Amniotic stem cell (primary cell): ENCODE measurements around the gene JAML.
A peak's percentile ranks its signal among the peaks of the same experiment; 100 is the strongest.

Source experiments
- DNase-seq: peaks from one replicate; lab custom pipeline; 2025; lab: John Stamatoyannopoulos, UW

The JAML gene

GRCh38 chr11:118224511-118225188, at the start of gene JAML:
Gene JAML, minus strand, starts transcription at chr11:118225011. Its CDS starts 10,145 bp downstream, at chr11:118214866.
- no peak for DNase-seq

DNA sequence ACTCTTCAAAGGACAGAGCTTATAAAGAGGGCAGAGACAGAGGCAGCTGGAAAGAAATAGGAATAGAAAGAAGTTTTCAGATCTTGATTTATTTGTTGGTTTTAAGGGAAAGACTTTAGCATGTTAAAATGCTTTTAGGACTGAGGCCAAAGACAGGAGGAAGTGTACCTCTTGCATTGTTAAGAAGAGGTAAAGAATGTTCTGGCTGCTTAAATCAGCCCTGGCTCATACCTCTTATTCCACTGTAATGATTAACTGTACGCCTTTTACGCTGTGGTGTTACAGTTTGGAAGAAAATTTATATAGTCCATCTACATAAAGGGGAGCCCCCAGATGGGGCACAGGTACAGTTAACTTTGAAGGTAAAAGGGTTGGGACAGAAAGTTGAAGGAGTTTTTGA, 49.4 kb upstream of the JAML start:
- DNase-seq = no peak

DNA sequence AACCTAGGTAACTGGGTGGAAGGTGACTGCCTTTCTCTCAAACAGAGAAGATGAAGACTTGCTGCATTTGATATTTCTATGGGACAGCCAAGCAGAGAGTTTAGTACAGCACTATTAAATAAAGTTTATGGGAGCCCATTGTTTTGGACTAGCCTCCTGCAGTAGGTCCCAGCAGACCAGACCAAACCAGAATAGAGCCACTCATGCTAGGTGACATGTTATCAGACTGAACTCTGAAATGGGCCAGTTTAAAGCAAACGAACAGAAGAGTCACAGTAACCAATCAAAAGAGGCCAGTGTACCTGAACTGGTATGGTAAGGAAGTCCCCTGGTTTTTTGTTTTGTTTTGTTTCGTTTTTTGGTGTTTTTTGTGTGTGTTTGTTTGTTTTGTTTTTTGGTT, 47.2 kb upstream of the JAML start:
- DNase-seq = no peak

DNA sequence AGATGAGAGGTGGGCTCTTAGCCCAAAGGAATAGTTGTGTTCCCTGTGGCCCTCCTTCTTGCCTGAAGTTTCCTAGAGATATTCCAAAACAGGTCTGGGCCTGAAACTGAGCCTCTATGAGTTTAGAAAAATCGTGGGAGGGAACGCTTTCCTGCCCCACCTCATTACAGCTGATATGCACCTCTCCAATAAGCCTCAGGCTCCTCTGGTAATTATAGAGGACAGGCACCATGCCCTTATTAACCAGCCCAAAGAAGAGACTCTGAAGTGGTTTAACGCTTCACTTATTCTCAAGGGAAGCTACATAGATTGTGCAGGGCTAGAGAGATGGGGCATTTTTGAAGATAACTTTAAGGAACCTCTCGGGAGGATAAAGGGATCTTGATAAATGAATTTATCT, 42.7 kb upstream of the JAML start:
- no peak for DNase-seq

- DNase-seq = no peak
These were observed 41.1 kb upstream of the JAML start for GRCh38 chr11:118265954-118266353.

DNA sequence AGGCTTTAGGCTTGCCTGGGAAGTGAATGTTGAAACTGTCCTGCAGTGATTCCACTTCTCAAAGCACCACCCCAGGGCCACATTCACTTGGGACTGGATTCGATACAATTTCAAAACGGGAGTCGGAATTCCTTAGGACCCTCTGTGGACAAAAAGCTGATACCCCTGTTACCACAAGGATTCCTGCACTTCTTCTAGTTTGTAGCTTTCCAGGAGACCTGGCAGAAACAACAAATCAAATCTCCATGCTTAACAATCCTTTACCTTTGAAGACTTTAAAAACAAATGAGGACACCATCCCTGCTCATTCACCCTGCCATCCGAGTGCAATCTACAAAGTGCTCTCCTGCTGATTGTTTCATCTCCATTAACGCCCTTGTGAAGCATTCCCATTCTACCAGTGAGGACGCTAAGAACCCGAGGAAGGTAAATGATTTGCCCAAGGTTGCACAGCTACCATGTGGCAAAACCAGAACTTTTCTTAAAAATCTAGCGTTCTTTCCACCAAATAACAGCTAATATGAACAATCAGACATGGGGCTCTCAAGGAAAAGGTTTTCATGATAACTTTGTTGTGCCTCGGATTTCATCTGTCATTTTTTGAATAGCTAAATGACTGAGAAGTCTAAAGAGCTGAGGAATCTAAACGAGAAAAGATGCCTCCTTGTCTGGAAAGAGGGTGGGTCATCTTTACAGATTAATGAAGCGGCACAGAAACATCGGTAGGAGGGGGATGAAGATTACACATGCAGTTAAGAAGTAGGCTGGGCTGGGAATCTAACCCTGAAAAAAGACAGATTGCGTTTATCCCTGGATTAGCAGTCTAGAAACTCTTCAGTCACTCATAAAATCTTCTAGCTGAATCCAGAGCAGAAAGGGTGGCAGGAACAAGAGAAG, 40.0 kb upstream of the JAML start:
- DNase-seq = no peak

DNA sequence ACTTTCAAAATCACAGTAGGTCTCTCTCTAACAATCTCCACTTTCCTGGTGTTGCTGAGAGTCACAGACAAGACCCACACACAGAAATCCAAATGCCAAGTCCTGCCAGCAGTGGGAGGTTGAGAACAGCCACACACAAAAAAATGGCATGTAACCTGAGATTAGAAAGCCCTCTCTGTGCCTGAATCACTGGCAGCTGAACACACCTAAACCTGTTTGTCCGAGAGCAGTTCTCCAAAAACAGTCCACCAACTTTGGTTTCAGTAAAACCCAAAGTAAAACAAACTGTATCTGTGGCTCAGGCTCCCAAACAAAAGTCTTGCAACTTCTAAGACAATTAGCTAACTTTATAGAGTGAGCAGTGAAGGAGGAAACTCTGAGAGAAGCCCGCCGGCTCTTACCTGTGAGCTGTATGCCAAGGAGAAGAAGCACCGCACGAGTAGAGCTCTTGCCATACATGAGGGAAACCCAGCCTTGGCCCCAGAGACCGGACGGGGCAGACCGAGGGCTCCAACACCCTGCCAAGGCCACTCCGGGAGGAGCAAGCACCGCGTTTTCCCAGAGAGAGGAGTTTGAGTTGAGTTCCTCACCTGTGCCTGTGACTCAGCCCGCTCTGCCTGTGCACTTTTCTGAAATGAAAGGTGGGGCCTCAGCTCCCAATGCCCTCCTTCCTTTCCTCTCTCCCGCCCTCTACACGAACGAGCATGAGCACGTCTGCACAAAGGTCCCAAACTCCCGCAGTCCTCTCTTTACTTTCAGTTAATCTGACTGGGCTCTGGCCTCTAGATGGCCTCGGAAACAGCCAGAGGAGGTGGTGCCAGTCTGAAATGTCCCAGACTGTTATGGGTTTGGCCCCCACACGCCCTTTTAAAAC, 39.1 kb upstream of the JAML start, which contains the start of gene MPZL2:
Gene MPZL2 (minus strand): TSS at position 603 of the 874 bp plus-strand sequence. CDS start 144 bp downstream, at position 459.
- DNase-seq = no peak

DNA sequence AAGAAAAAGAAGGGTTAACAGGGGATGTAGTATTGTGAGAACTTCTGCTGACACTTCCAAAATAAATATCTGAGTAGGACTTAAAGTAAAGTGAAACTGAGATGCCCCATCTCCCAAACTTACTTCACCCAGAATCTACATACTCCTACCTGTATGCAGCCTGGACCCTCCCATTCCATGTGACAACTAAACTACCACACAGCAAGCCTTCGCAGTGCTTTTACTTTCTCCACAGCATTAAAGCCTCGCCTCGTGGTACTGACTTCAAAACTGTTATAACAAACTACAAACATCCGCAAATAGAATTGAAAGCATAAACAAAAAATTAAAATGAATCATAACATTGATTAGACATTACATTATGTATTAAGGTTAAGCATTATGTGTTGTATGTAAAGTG, 38.3 kb upstream of the JAML start:
- DNase-seq = no peak

DNA sequence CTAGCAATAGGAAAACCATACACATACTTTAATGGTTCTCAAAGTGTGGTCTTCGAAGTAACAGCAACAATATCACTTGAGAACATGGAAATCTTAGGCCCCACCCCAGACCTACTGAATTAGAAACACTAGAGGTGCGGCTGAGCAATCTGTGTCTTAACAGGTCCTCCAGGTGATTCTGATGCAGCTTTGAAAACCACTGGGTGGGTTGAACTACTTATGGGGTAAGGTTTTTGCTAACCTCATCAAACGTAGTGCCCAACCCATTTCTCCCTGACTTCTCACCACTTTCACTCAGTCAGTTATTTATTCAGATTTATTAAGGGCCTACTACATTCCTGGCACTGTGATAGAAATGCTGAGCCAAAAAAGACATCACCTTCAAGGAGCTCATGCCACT, 35.5 kb upstream of the JAML start:
- DNase-seq = no peak

- DNase-seq = no peak
These were observed 34.3 kb upstream of the JAML start for GRCh38 chr11:118259138-118259537.

- DNase-seq = no peak
These were observed 33.6 kb upstream of the JAML start for GRCh38 chr11:118258410-118258809.

GRCh38 chr11:118252688-118253087, 27.9 kb upstream of the JAML start:
- no peak for DNase-seq

DNA sequence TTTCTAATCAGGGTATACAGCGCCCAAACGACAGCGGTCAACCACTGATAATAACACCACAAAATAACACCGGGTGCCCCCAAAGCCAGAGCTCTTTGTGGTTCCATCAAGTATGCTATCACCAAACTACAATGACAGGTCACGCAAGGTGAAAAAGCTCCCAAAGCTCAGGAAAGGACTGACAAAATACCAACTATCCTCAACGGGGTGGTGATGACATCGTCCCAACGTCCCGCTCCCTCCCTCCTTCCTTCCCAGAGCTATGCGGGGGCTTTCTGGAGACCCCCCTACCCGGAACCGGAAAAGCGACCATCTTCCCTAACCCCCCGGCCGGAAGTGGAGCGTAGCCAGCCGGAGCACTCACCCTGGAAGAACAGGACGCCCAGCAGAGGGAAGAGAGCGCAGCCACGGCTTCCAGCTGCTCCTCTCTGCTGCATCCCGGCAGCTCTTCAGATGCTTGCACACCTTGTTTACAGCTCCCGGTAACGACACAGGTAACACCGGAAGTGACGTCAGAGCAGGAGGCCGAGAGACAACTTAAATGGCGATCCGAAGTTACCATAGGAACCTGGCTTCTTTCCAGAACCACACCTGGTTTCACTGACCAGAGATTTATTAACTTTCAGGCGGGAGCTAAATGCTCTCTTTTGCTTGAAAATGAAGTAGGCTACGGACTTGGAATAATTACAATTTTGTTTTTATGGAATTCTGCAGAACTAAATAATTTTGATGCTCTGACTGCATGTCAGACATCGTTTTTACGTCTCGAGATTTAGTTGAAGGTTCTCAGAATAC, 27.2 kb upstream of the JAML start, which contains the start of gene MPZL3:
Gene MPZL3 (minus strand): TSS at position 508 of the 795 bp plus-strand sequence. CDS start 71 bp downstream, at position 437.
- peak; percentile 21 for DNase-seq

DNA sequence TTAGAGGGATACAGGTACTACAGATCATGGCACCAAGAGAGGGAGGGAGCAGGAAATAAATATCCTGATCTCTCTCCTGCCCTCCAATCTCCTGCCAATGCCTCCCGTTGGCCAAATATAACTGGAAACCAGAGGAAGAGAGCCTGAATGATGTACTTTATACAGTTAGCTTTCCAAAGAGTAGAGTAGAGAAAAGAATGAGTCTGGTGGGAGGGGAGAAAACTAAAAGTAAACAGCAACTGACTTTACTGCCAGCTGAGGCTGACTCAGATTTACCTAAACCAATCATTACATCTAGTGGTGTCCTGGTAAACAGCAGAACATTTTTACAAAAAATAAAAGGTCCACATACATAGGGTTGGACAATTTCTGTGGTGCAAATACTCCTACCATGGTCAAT, 22.2 kb upstream of the JAML start:
- no peak for DNase-seq

DNA sequence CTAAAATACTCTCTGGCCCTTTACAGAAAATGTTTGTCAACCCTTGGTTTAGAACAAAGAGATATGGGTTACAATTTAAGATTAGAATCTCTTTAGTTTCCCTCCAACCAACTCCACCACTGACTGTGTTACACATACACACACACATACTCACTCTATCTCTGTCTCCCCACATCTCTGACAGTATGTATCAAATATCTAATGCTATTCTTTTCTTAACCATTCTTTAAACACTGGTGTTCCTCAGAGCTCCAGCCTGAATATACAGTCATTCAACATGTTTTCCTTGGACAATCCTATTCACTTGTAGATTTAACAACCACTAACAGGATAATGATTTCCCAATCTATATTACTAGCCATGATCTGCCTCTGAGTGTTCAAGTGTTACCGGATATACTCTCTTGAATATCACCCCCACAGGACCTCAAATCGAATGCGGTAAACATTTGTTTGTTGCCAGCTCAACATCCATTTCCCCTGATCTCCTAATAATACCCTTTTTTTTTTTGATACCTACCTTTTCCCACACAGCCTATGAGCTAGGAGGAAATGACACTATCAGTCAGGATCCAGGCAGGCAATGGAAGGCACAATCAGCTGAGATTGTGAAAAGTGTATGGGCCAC, 21.2 kb upstream of the JAML start:
- DNase-seq = no peak

GRCh38 chr11:118243993-118244762, 19.4 kb upstream of the JAML start:
- DNase-seq = no peak

- DNase-seq = no peak
These were observed 18.4 kb upstream of the JAML start for GRCh38 chr11:118243161-118243560.

GRCh38 chr11:118241764-118242098, 16.9 kb upstream of the JAML start:
- no peak for DNase-seq

DNA sequence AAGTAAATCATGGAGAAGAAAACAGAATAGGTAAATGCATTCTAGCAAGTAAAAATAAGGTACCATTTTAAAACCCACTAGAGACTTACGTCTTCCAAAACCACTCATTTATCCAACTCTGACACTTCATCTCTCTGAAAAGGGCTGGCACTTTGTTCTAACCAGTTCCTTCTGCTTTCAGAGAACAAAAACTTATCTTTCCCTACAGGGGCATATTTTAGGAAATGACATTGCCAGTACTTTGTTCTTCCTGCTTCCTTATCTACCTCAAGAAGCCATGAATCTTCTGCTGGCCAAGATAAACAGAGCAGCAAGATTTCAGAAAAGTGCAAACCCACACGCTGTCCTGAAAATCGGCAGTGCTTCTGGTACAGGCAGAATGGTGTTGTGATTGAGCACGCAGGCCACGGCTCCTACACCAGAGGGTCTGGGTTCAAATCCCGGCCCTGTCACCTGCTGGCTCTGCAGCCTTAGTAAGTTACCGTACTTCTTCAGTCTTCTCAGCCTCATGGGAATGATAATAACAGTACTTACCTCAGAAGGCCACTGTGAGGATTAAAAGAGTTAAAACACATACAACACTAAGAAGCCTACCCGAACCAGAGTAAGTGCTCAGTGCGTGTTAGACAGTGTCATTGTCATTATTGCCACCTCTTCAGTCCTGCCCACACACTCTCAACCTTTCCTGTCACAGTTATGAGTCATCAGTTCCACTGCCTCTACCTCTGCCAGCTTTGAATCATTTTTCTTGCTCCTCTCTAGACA, 16.4 kb upstream of the JAML start:
- DNase-seq = no peak
